Body of pancreas (tissue), 4 donors: ENCODE data around the gene SLC35F4. TPM values are rescaled to one million over a fixed set of nuclear protein-coding genes. Genes with fewer than 3 reads are reported as not detected.

Source experiments
- ATAC-seq: fragments of 150-250 bp; one replicate; pipeline ENCODE4 v1.9.1; 2016
- DNase-seq, 4 donors: peaks; one replicate each; pipeline ENCODE4 v3.0.0-alpha.2; 2019
- H3K27ac ChIP-seq, 4 donors: fragments of 200-600 bp; sonication (generic); 1 replicate in 3 of 4; 2 replicates in 1 of 4; pipeline versions ENCODE4 v1.5.1 to v1.6.1; 2016 to 2019; ENCODE audit warnings: mild to moderate bottlenecking in 1 of 4, mixed read lengths in 1 of 4, moderate library complexity in 1 of 4
- H3K27me3 ChIP-seq, 2 donors: fragments of 200-600 bp; sonication (generic); one replicate each; pipeline ENCODE4 v1.6.0; 2016; ENCODE audit warnings: mild to moderate bottlenecking in 1 of 2
- H3K36me3 ChIP-seq, 2 donors: fragments of 200-600 bp; sonication (generic); replicated peaks in 1 of 2; 2 replicates each; pipeline ENCODE4 v1.5.1; 2016; ENCODE audit warnings: low read depth in 2 of 2; ENCODE audit not compliant: insufficient read depth in 1 of 2
- H3K4me1 ChIP-seq: fragments of 200-600 bp; sonication (generic); one replicate; pipeline ENCODE4 v1.6.0; 2016
- H3K4me3 ChIP-seq, 2 donors: fragments of 200-600 bp; sonication (generic); 1 replicate in 1 of 2; 2 replicates in 1 of 2; pipeline ENCODE4 v1.5.1; 2016 to 2019
- H3K9me3 ChIP-seq, 3 donors: fragments of 200-600 bp; sonication (generic); 1 replicate in 2 of 3; 2 replicates in 1 of 3; pipeline ENCODE4 v1.5.1; 2016
- POLR2A ChIP-seq, 3 donors: fragments of 450-650 bp; IDR thresholded peaks; one replicate each; pipeline ENCODE4 v1.6.1; 2016; ENCODE audit warnings: antibody characterized with exemption in 3 of 3, mild to moderate bottlenecking in 2 of 3
- WGBS, 2 donors: methylation state at CpG; one replicate each; pipeline ENCODE4 v1.1.5; 2017; 5-methylcytosine and 5-hydroxymethylcytosine counted together
- intact Hi-C: fragments of 100-400 bp; cut with DNase I; formaldehyde crosslinking; loops from one replicate; pipeline ENCODE4 v1.15.1; 2023
- total RNA-seq, 2 donors: library from RNA; depleted of rRNA; stranded (reverse); fragments of >200 nt; gene quantifications; one replicate each; pipeline ENCODE4 v1.1.0, GENCODE V29; 2016
- TF ChIP-seq, protein P1 (sequence below), 7 experiments: fragments of 450-650 bp in 4 of 7; fragments of 200-600 bp in 3 of 7; sonication (generic) in 3 of 7; IDR thresholded peaks; one replicate each; pipeline ENCODE4 v1.5.1; 2016 to 2019; ENCODE audit warnings: antibody characterized with exemption in 7 of 7

Gene SLC35F4
- total RNA-seq, 2 donors from 2014 or later: not detected

DNA sequence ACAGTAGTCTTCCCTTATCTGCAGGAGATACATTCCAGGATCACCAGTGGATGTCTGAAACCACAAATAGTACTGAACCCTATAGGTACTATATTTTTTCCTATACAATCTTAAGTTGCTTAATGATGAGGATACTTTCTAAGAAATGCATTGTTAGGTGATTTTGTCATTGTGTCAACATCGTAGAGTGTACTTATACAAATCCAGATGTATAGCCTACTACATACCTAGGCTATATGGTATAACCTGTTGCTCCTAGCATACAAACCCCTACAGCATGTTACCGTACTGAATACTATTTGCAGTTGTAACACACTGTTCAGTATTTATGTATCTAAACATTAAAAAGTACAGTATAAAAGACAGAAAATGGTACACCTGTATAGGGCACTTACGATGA is 165.9 kb downstream of the SLC35F4 start:
- WGBS, 2 donors: 35 to 68% methylated on average over 3 of the region's 3 CpGs
- Histone ChIP-seq H3K4me3 (no peak overlapping the region), H3K9me3 (no peaks in the 10 kb centered on the region), H3K4me1 (no peaks in the 10 kb centered on the region), H3K27me3 (no peaks in the 10 kb centered on the region), H3K27ac (no peak overlapping the region), H3K36me3 (no peaks in the 10 kb centered on the region)
- intact Hi-C loops: loop anchor here (10.0 kb wide), 1 partner anchor 375 kb away; no protein-coding TSS in a partner anchor
- TF ChIP-seq POLR2A (IDR thresholded peaks at IDR 0.05): no peak
- TF ChIP-seq, protein P1, sequence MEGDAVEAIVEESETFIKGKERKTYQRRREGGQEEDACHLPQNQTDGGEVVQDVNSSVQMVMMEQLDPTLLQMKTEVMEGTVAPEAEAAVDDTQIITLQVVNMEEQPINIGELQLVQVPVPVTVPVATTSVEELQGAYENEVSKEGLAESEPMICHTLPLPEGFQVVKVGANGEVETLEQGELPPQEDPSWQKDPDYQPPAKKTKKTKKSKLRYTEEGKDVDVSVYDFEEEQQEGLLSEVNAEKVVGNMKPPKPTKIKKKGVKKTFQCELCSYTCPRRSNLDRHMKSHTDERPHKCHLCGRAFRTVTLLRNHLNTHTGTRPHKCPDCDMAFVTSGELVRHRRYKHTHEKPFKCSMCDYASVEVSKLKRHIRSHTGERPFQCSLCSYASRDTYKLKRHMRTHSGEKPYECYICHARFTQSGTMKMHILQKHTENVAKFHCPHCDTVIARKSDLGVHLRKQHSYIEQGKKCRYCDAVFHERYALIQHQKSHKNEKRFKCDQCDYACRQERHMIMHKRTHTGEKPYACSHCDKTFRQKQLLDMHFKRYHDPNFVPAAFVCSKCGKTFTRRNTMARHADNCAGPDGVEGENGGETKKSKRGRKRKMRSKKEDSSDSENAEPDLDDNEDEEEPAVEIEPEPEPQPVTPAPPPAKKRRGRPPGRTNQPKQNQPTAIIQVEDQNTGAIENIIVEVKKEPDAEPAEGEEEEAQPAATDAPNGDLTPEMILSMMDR (IDR thresholded peaks at IDR 0.05): no peak
- ATAC-seq: no peak
- DNase-seq: no peak

DNA sequence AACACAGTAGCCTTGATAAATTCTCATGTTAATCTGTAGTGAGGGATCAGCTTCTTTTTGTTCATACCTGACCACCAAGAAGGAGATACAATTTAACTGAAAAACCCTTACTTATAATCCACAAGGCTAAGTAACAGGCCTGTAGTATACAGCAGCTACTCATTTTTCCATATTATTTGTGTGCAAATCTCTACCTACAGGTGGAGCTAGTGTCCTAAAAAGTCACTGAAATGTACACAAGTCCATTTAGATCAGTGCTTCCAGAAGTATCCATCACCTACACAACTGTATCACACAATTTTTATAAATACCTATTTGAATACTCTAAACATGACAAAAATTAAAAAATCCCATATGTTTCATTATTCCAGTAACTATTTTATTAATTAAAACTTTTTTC is 173.2 kb downstream of the SLC35F4 start:
- TF ChIP-seq, protein P1 (IDR thresholded peaks at IDR 0.05): peak in 6 of 7 experiments; percentile 6 to 50 (median 36)
- no peak for TF ChIP-seq POLR2A (IDR thresholded peaks at IDR 0.05)
- intact Hi-C loops: no loop called here
- ATAC-seq: no peak
- Histone ChIP-seq H3K27ac (no peak overlapping the region), H3K36me3 (no peaks in the 10 kb centered on the region), H3K9me3 (no peaks in the 10 kb centered on the region), H3K4me3 (no peak overlapping the region), H3K4me1 (no peaks in the 10 kb centered on the region), H3K27me3 (no peaks in the 10 kb centered on the region)
- DNase-seq: no peak

DNA sequence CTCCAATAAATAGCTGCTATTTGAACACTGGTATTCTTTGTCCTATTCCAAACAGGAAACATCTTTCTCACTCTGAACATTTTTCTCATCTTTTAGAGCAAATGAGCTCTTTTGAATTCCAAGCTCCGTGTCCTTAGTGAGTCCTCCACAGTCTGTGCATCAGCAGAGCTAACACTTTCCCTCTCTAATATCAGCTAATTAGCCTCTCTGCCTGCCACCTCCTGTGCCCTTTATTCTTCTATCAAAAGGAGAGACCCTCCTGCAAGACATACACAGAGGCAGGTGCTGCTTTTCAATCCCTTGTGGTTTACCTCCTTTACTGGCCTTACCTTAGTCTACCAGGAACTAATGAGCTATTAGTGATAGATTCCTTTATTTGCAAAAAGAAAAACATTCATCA is 178.5 kb downstream of the SLC35F4 start:
- Histone ChIP-seq H3K4me1 (no peaks in the 10 kb centered on the region), H3K27ac (no peak overlapping the region), H3K4me3 (no peak overlapping the region), H3K27me3 (no peaks in the 10 kb centered on the region), H3K9me3 (no peaks in the 10 kb centered on the region), H3K36me3 (no peaks in the 10 kb centered on the region)
- ATAC-seq: no peak
- intact Hi-C loops: no loop called here
- WGBS, 2 donors: 39 to 48% methylated on average over 1 of the region's 1 CpG
- TF ChIP-seq, protein P1 (IDR thresholded peaks at IDR 0.05): no peak
- no peak for TF ChIP-seq POLR2A (IDR thresholded peaks at IDR 0.05)
- no peak for DNase-seq

DNA sequence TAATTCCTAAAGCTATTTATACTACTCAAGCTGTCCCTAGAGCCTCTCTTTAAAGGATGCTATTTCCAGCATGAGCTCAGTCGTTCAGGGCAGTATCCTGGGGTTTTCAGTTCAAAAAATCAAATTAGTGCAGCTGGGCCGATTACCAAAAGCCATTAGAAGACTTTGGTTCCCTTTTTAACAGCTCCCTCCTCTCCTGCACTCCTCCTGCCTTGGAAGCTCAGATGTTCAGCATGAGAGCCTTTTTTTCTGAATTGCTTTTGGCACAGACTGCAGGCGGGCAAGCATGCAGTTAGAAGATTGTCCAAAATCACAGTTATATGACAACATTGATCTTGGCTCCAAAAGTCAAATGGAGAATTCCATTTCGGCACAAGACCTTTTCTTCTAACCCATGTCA is 179.6 kb downstream of the SLC35F4 start:
- ATAC-seq (no peak), DNase-seq (no peak)
- Histone ChIP-seq H3K4me1 (no peaks in the 10 kb centered on the region), H3K27me3 (no peaks in the 10 kb centered on the region), H3K4me3 (no peak overlapping the region), H3K36me3 (no peaks in the 10 kb centered on the region), H3K27ac (no peak overlapping the region), H3K9me3 (no peaks in the 10 kb centered on the region)
- WGBS, 2 donors: 58% methylated on average over 4 of the region's 4 CpGs
- intact Hi-C loops: no loop called here
- TF ChIP-seq POLR2A (IDR thresholded peaks at IDR 0.05): no peak
- TF ChIP-seq, protein P1 (IDR thresholded peaks at IDR 0.05): no peak

DNA sequence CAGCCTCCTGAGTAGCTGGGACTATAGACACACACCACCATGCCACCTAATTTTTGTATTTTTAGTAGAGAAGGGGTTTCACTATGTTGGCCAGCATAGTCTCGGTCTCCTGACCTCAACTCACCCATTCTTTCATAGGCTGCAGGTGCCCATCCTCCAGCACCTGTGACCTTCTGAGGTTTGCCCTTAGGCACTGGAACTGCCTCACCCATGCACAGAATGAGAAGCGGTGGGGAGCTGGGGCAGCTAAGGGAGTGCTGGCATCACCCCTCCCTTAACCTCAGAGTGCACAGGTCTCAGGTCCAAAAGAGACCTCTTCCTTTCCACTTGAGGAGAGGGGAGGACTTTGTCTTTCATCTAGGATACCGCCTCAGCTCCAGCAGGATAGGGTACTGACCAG is 194.9 kb downstream of the SLC35F4 start:
- ATAC-seq: no peak
- H3K27me3 ChIP-seq: no peaks in the 10 kb centered on the region
- H3K36me3 ChIP-seq: no peaks in the 10 kb centered on the region
- WGBS, 2 donors: 88 to 94% methylated on average over 2 to 3 of the region's 3 CpGs
- no peak for DNase-seq
- no peaks in the 10 kb centered on the region for H3K9me3 ChIP-seq
- no peaks in the 10 kb centered on the region for H3K4me1 ChIP-seq
- TF ChIP-seq, protein P1 (IDR thresholded peaks at IDR 0.05): no peak
- no peak for TF ChIP-seq POLR2A (IDR thresholded peaks at IDR 0.05)
- no peak overlapping the region for H3K27ac ChIP-seq
- no peak overlapping the region for H3K4me3 ChIP-seq
- intact Hi-C loops: no loop called here
